GM19238 (cell line): ENCODE data around the gene GAL3ST3.

ENCODE experiments used
- DNase-seq: peaks from one replicate; pipeline ENCODE4 v3.0.0; 2011; ENCODE audit warnings: low spot score; ENCODE audit not compliant: insufficient read length

The GAL3ST3 gene

GRCh38 chr11:66069715-66070603 is 21.0 kb upstream of the GAL3ST3 start, which contains the start of gene PACS1:
Gene PACS1, plus strand, starts transcription at chr11:66070272. Its CDS starts 215 bp downstream, at chr11:66070487.
- DNase-seq = peak; percentile 88

- no peak for DNase-seq
These were observed 20.2 kb upstream of the GAL3ST3 start for GRCh38 chr11:66068923-66069714.

DNA sequence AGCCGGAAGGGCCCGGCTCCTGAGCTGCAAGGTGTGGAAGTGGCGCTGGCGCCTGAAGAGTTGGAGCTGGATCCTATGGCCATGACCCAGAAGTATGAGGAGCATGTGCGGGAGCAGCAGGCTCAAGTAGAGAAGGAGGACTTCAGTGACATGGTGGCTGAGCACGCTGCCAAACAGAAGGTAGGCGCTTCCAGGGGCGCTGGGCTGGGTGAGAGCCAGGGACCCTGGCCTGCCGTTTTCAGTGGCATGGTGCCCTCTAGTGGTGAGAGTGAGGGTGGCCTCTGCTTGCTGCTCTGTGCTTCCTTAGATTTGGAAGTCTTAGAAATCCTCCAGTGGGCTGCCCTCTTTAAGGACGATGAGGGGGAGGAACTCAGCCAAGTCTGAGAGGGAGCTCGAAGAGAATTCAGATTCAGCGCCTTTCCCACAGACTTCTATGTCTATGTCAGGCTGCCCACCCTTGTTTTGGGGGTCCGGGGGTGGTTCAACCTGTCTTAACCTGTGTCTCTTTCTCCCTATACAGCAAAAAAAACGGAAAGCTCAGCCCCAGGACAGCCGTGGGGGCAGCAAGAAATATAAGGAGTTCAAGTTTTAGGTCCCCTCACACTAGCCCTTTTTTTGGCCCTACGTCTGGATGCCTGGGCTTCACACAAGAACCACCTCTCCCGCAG is 19.3 kb upstream of the GAL3ST3 start:
- DNase-seq = peak; percentile 59

- no peak for DNase-seq
These were observed 18.7 kb upstream of the GAL3ST3 start for GRCh38 chr11:66067640-66068039.

DNA sequence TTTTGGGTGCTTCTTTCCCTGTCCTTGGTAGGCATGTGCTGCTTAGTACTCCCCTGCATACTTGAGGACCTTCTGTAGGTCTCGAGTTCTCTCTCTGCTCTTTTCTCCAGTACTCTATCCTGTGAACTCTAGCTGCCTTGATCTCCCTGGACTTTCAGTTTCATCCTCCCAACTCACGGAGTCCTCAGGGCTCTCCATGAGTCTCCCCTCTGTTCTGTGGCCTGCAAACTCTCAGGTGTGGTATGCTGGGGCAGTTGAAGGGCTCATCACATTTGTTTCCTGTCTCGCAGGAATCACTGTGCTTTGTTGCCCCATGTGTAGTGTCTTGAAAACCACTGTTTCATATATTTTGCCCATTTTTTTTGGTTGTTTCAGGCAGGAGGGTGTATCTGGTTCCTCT is 17.8 kb upstream of the GAL3ST3 start:
- no peak for DNase-seq

GRCh38 chr11:66064571-66064970 is 15.6 kb upstream of the GAL3ST3 start:
- no peak for DNase-seq

GRCh38 chr11:66063900-66064299 is 14.9 kb upstream of the GAL3ST3 start:
- no peak for DNase-seq

DNA sequence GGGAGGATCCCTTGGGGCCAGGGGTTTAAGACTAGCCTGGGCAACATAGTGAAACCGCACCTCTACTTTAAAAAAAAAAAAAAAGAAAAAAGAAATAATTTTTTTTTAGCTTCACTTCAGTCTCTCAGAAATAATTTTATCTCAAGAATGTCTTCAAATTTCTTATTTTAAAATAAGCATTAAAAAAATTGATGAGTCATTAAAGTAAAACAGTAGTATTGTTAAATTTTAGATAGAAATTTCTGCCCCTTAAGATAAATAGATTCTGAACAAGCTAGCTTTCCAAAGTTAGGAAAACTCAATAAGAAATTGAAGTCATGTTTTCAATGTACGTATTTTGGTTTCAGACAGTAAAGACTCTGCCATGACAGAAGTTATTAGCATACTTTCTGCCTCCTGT is 13.4 kb upstream of the GAL3ST3 start:
- no peak for DNase-seq

GRCh38 chr11:66061268-66061667 is 12.3 kb upstream of the GAL3ST3 start:
- no peak for DNase-seq

GRCh38 chr11:66059966-66060680 is 11.2 kb upstream of the GAL3ST3 start:
- no peak for DNase-seq

- DNase-seq = no peak
These were observed 7.5 kb upstream of the GAL3ST3 start for GRCh38 chr11:66056501-66056900.

- no peak for DNase-seq
These were observed 6.1 kb upstream of the GAL3ST3 start for GRCh38 chr11:66055021-66055420.

- no peak for DNase-seq
These were observed 3.7 kb upstream of the GAL3ST3 start for GRCh38 chr11:66052664-66052982.

DNA sequence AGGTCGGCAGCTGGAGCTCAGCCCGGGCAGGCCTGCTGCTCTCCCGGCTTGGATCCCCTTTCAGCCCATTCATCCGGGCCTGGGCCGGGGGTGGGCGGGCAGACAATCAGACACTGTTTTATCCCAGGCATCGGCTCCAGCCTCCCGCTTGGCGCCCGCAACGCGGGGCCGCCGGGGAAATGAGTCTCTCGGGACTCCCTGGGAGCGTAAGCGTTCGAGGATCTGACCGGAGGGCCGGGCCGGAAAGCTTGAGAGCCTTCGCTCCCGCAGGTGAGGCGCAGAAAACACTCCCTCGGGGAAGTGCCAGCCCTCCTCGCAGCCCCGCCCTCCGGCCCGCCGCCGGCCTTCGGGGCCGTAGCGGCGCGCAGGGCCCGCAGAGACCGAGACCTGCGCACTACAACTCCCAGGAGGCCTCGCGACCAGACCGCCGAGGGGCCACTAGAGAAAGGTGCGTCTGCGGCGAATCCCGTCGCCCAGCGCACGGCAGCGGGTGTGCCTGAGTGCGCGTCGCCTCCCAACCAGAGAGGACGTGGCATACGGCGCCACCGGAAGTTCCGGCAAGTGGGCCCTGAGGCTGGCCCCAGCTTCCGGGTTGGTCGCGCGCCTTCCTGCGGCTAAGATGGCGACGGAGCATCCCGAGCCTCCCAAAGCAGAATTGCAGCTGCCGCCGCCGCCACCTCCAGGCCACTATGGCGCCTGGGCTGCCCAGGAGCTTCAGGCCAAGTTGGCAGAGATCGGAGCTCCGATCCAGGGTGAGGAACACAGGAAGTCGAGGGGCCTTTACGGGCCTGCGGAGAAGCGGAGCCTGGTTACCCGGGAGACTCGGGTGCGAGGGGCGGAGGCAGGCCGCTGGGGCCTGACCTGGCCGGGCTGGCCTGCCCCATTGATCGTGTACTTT is 3.1 kb upstream of the GAL3ST3 start, which contains the start of gene SF3B2:
Gene SF3B2, plus strand, starts transcription at position 599 of the 898 bp plus-strand sequence. Its CDS starts 21 bp downstream, at position 620.
- DNase-seq = peak; percentile 96

DNA sequence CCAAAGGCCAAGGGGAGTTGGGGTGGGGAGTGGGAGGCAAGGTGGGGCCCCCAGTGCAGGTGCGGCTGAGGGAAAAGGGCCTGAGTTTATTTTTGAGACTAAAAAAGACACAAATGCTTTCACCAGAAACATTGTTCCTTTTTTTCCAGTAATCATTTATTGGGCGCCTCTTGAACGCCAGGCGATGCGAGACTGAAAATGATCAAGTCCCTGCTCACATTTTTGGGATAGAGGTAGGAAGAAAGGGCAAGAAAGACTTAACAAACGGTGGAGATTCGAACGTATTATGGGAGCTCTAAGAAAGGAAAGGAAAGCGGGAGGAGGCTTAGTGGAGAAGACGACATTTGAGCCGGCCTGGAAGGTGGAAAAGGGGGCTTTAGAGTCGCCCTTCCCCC is 2.4 kb upstream of the GAL3ST3 start:
- DNase-seq = no peak

GRCh38 chr11:66050581-66051231 is 1.7 kb upstream of the GAL3ST3 start:
- no peak for DNase-seq

- no peak for DNase-seq
These were observed 1.2 kb downstream of the GAL3ST3 start for GRCh38 chr11:66047541-66048365.

- no peak for DNase-seq
These were observed 2.1 kb downstream of the GAL3ST3 start for GRCh38 chr11:66046901-66047300.

DNA sequence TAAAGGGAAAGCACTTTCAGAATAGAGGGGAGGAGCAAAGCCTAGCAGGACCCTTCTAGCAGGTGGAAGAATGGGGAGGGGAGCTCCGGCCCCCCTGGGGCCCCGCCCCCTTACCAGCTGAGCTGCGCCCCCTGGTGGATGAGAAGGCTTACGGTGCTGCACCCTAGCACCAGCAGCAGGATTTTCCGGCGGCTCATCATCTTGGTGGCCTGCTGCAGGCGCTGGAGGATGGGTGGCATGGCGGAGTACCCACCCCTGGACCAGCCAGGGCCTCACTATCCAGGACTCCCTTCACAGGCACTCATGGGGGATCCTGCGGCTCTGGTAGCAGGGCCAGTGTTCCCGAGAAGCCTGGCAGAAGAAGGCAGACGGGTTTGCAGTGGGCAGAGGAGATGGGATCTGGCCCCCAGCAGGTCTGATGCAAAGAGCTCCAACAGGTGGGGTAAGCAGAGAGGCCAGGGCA is 3.8 kb downstream of the GAL3ST3 start:
- peak; percentile 91 for DNase-seq
